B cell (primary cell): Measurements from ENCODE around the gene HAO1.

Experiments
- CTCF ChIP-seq: fragments of 200-600 bp; IDR thresholded peaks from one replicate; pipeline ENCODE4 v1.8.0; 2022; ENCODE audit warnings: antibody characterized with exemption, mild to moderate bottlenecking
- EZH2 ChIP-seq: IDR thresholded peaks from 2 replicates; pipeline ENCODE4 v1.6.1; 2012; ENCODE audit warnings: borderline replicate concordance, low read depth, mild to moderate bottlenecking, moderate library complexity, low read length; ENCODE audit not compliant: insufficient read depth, poor library complexity, severe bottlenecking

- TF ChIP-seq EZH2 (no peak), CTCF (no peak)
Measured at GRCh38 chr20:7967199-7967844, 27.1 kb upstream of the HAO1 start.
